ENCODE data around the gene PMEPA1.

PMEPA1 gene

GRCh38 chr20:57618091-57618763 lies 91.6 kb downstream of the PMEPA1 start:
- TF ChIP-seq GATA1 (IDR thresholded peaks at IDR 0.05; ENCODE audit: low read depth, low read length), result no peak
- TF ChIP-seq POLR2A (IDR thresholded peaks at IDR 0.05; ENCODE audit: low read length), result no peak
- no peak for DNase-seq

- DNase-seq, result no peak
- no peak for TF ChIP-seq POLR2A (IDR thresholded peaks at IDR 0.05; ENCODE audit: low read length)
- no peak for TF ChIP-seq GATA1 (IDR thresholded peaks at IDR 0.05; ENCODE audit: low read depth, low read length)
Measured at GRCh38 chr20:57617079-57617795, 92.6 kb downstream of the PMEPA1 start.

DNA sequence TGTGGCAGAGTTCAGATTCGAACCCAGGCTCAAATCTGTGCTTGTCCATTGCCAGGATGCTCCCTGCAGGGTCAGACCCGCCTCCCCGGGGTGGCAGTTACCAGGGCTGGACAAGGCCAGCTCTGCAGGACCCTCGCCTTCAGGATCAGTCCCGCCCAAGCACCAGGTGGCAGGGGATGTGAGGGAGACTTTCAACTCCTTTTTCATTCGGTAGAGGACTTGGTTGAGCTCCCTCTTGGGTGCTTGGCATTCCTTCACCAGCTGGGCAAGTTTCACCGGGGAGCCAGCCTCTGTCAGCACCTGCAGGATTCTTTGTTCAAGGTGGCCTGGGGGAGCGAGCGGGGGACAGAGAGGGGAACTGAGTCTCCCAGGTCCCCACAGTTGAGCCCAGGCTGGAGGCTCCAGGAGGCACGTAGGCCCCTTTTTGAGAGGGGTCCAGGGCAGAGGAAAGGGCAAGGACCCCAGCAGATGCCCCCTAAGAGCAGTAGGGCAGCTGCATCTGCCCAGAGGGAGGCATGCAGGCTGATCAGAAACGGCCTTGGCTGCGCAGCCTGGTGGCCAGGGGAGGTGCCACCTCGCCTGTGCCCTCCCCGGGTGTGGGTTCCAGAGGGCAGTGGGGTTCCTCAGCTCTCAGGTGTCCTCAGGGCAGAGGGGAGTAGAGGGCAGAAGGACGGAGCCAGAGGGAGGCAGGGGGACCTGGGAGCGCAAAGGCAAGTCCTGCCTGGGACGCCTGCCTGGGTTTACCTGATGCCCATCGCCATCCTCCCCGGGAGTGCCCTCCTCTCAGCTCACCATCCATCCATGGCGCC lies 93.5 kb downstream of the PMEPA1 start:
- no peak for TF ChIP-seq POLR2A (IDR thresholded peaks at IDR 0.05; ENCODE audit: low read length)
- no peak for TF ChIP-seq GATA1 (IDR thresholded peaks at IDR 0.05; ENCODE audit: low read depth, low read length)
- DNase-seq, result no peak

DNA sequence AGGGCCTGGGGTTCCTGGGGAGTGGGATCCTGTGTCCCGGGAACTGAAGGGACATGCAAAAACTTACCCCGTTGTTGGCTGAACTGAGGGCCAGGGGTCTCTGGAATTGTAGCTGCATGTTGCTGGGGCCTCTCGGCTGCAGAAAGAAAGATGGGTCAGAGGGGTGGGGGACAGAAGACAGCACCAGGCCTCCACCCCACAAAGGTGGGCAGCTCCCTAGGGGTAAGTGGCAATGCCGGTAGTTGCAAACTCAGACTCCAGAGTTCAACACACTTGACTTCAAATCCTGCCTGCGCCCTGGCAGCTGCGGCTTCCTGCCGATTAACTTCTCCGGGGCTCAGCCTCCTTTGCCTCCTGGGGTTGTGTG lies 94.4 kb downstream of the PMEPA1 start:
- TF ChIP-seq POLR2A (IDR thresholded peaks at IDR 0.05; ENCODE audit: low read length), result no peak
- no peak for TF ChIP-seq GATA1 (IDR thresholded peaks at IDR 0.05; ENCODE audit: low read depth, low read length)

GRCh38 chr20:57614490-57615444 lies 95.0 kb downstream of the PMEPA1 start:
- TF ChIP-seq GATA1 (IDR thresholded peaks at IDR 0.05; ENCODE audit: low read depth, low read length) (no peak), POLR2A (IDR thresholded peaks at IDR 0.05; ENCODE audit: low read length) (no peak)

More for the DNA sequence above, 94.4 kb downstream of the PMEPA1 start:
- DNase-seq, result no peak

DNA sequence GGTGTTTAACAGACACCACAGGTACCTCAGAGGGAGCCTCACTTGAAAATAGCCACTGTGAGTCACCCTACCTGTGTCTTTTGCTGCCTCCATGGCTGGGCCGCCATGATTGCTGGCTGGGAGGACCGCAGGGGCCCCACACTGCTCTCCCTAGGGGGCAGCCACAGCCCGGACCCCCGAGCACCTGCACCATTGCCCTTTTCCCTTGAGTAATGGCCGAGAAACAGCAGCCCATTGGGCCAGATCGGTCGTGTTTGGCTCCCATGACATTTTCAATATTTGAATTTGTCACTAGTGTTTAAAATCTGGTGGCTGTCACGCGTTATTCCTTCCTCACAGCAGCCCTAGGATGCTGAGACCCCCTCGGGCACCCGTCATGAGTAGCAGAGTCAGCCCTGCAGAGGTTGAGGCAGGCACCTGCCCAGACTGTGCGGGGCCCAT lies 96.3 kb downstream of the PMEPA1 start:
- no peak for DNase-seq
- TF ChIP-seq POLR2A (IDR thresholded peaks at IDR 0.05; ENCODE audit: low read length) (no peak), GATA1 (IDR thresholded peaks at IDR 0.05; ENCODE audit: low read depth, low read length) (no peak)

More at GRCh38 chr20:57614490-57615444, 95.0 kb downstream of the PMEPA1 start:
- DNase-seq, result no peak

DNA sequence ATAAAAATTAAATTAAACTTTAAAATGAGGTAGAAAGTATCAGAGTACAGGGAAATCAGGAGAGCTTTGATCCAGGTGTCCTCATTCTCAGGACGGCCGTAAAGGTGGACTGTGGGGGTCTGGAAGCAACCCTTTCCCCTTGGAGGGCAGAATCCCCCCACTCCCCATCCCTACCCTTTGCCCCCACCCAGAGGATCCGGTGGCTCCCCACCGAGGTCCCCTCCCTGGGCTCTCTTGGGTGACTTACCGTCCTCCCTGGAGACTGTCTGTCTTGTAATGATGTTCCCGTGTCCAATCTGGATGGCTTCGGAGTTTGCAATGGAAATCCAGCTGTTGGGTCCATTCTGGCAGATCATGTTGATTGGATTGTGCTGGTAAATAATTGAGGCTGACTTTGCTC lies 96.9 kb downstream of the PMEPA1 start:
- DNase-seq, result no peak
- TF ChIP-seq POLR2A (IDR thresholded peaks at IDR 0.05; ENCODE audit: low read length) (no peak), GATA1 (IDR thresholded peaks at IDR 0.05; ENCODE audit: low read depth, low read length) (no peak)

DNA sequence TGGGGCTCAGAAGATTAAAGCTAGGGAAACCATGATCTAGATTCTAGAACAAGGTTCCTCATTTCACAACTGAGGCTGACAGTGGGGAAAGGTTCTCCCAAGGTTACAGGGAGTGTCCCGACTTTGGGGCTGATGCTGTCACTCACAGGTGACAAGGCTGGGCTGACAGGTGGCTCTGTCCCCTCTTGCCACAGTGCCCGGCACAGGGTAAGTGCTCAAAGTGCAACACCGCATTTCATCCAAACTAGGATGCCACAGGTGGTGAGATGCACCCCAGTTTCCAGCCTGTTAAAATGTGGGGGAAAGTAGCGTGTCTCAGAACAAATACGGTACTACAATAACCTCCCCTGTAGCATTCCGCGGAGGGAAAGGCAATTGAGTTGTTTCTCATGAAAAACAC lies 97.4 kb downstream of the PMEPA1 start:
- no peak for TF ChIP-seq GATA1 (IDR thresholded peaks at IDR 0.05; ENCODE audit: low read depth, low read length)
- TF ChIP-seq POLR2A (IDR thresholded peaks at IDR 0.05; ENCODE audit: low read length), result no peak
- DNase-seq, result no peak

DNA sequence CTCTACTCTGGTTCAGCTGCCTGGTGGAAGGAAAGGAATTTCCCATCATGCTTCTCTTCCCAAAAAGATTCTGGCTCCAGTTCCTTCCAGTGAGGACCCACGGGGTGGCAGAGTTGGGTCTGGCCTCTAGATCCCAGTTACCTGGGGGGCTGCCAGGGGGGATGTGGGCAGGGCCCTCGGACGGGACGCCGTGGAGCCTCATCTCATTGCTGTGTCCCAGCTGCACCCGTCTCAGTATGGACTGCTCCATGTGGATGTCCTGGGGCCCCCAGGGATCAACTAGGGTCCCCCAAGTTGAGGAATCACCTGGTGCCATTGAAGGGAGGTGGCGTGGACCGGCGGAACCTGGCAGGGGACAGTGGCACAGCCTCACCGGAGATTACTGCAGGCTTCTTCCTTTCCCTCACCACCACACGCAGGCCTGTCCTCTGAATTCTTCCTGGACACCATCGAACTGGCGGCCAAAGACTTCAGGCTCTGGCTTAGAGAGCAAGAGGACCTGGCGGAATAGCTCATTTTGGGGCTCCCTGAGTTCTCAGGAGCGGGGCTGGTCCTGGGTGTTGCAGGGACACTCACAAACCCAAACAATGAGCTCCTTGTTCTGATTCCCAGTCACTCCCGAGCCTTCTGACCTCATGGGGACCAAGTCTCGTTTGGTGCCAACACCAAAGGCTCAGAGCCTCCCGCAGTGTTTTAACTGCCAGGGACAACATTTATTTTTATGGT lies 98.1 kb downstream of the PMEPA1 start:
- no peak for DNase-seq
- no peak for TF ChIP-seq POLR2A (IDR thresholded peaks at IDR 0.05; ENCODE audit: low read length)
- no peak for TF ChIP-seq GATA1 (IDR thresholded peaks at IDR 0.05; ENCODE audit: low read depth, low read length)

- DNase-seq, result no peak
- TF ChIP-seq GATA1 (IDR thresholded peaks at IDR 0.05; ENCODE audit: low read depth, low read length) (no peak), POLR2A (IDR thresholded peaks at IDR 0.05; ENCODE audit: low read length) (no peak)
Measured at GRCh38 chr20:57610261-57610952, 99.4 kb downstream of the PMEPA1 start.

DNA sequence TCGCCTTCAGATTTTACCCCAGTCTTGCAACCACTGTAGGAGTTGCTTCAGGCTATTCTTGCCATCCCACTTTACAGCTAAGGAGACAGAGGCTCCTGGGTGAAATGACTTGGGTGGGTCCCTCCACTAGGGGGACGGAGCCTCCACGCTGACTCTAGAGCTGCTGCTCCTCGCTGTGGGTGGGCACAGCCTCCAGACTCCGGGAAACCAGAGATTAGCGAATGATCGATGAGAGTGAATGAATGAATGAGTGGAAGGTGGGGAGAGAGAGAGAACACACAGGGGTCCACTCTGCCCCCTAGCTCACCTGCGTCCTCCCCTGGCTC lies 100.0 kb downstream of the PMEPA1 start:
- no peak for TF ChIP-seq GATA1 (IDR thresholded peaks at IDR 0.05; ENCODE audit: low read depth, low read length)
- no peak for TF ChIP-seq POLR2A (IDR thresholded peaks at IDR 0.05; ENCODE audit: low read length)
- DNase-seq, result no peak

Data from erythroblast (primary cell).